ENCODE measurements around the gene RECQL5. TPM values are rescaled to one million over a fixed set of nuclear protein-coding genes. Genes with fewer than 3 reads are reported as not detected.

RECQL5 gene
- total RNA-seq, 6 experiments from 2014 or later = 18.7 to 22.6 (median 21.2) TPM

DNA sequence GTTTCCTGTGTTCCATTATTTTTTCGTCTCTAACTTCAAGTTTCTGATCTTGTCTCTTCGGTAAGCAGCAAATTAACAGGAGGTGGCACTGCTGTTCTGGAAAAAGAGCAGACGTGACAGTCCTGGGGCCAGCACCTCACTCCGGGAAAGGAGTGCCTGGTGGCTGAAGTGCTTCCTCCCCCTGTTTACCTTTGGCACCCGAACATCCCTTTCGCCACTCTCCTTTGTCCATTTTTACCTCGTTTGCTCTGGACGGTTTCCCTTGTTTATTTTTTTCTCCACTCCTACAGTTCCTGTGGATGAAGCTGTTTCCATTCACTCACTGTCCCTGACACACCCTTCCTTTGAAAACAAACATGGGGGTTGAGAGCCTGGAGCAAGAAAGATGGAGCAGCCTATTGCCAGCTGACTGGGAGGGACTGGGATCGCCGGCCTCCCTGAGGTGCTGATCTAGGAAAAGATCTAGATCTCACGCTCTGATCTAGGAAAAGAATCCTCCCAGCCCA lies 12.8 kb upstream of the RECQL5 start:
- Mint-ChIP-seq H3K27ac (peak overlapping the region; percentile 78), H3K27me3 (ENCODE audit: insufficient read depth) (no peaks in the 10 kb centered on the region; the same call in 1 of the 2 replicates), H3K9me3 (no peaks in the 10 kb centered on the region), H3K4me3 (peak overlapping the region; percentile 63), H3K36me3 (ENCODE audit: low read depth) (peaks cover 26% of the 10 kb centered on the region), H3K4me1 (ENCODE audit: low read depth) (peaks cover 78% of the 10 kb centered on the region)
- peak; percentile 52 for DNase-seq
- TF ChIP-seq, protein P1, sequence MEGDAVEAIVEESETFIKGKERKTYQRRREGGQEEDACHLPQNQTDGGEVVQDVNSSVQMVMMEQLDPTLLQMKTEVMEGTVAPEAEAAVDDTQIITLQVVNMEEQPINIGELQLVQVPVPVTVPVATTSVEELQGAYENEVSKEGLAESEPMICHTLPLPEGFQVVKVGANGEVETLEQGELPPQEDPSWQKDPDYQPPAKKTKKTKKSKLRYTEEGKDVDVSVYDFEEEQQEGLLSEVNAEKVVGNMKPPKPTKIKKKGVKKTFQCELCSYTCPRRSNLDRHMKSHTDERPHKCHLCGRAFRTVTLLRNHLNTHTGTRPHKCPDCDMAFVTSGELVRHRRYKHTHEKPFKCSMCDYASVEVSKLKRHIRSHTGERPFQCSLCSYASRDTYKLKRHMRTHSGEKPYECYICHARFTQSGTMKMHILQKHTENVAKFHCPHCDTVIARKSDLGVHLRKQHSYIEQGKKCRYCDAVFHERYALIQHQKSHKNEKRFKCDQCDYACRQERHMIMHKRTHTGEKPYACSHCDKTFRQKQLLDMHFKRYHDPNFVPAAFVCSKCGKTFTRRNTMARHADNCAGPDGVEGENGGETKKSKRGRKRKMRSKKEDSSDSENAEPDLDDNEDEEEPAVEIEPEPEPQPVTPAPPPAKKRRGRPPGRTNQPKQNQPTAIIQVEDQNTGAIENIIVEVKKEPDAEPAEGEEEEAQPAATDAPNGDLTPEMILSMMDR (IDR thresholded peaks at IDR 0.05) = peak; percentile 59; the same call in 1 of the 2 replicates

DNA sequence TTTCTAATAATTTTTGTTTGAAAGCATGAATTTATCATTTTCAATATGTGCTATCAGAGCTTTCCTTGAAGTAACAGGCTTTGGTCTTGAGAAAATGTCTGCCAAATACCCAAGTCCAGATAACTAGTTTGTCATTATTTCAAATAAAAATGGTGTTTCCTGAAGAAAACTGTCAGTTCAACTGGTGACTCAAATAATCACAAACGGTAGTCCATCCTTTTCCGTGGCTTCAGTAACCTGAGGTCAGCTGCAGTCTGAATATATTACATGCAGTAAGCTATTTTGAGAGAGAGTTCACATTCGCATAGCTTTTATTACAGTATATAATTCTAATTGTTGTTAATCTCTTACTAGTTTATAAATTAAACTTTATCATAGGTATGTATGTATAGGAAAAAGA lies 9.5 kb upstream of the RECQL5 start:
- TF ChIP-seq, protein P1 (IDR thresholded peaks at IDR 0.05) = no peak
- Mint-ChIP-seq H3K27ac (no peak overlapping the region), H3K36me3 (ENCODE audit: low read depth) (peaks cover 20% of the 10 kb centered on the region), H3K4me1 (ENCODE audit: low read depth) (peaks cover 71% of the 10 kb centered on the region), H3K4me3 (no peak overlapping the region), H3K9me3 (no peaks in the 10 kb centered on the region), H3K27me3 (ENCODE audit: insufficient read depth) (no peaks in the 10 kb centered on the region; the same call in none of the 2 replicates)
- DNase-seq = no peak

DNA sequence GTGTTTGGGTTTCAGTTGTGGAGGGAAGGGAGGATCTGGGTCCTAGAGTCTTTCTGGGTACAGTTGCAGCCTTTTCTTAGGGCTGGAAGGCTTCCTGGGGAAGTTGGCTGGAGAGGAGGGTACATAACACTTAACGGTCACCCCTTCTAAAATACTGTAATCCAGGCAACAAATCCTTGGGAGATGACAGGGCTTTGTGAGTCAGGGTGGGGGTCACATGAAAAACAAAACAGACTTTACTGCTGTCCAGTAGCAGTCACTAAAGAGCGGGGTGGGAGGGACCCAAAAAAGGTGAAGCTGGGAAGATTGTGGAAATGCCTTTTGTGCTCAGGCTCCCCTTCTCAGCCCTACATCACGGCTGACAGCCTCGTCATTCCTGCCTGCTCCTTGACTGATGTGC lies 6.5 kb upstream of the RECQL5 start:
- no peak overlapping the region for H3K4me3 Mint-ChIP-seq
- H3K9me3 Mint-ChIP-seq = no peaks in the 10 kb centered on the region
- peak overlapping the region; percentile 64 for H3K27ac Mint-ChIP-seq
- H3K4me1 Mint-ChIP-seq (ENCODE audit: low read depth) = peaks cover 55% of the 10 kb centered on the region
- peaks cover 17% of the 10 kb centered on the region for H3K36me3 Mint-ChIP-seq (ENCODE audit: low read depth)
- peak; percentile 50 for DNase-seq
- H3K27me3 Mint-ChIP-seq (ENCODE audit: insufficient read depth) = no peaks in the 10 kb centered on the region; the same call in 1 of the 2 replicates
- TF ChIP-seq, protein P1 (IDR thresholded peaks at IDR 0.05) = no peak

DNA sequence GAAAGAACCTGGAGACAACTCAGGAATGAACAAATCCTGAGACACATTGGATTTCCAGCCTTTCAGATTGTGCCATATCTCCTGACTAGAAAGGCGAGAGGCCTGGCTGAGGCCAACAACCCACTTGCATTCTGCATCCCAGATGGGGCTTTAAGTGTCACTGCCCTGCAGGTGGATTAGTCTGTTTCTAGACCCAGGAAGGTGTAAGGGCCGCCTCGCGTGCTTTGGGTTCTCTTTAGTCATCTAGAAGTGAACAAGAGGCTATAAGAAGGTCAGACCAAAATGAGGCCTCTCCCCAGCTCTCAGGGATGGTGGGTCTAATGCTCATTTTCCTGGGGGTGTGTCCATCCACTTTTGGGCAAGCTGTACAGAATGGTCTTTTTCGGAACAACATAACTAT lies 5.1 kb upstream of the RECQL5 start:
- no peak overlapping the region; the same call in 1 of the 2 replicates for H3K27ac Mint-ChIP-seq
- H3K36me3 Mint-ChIP-seq (ENCODE audit: low read depth) = peaks cover 15% of the 10 kb centered on the region
- H3K4me3 Mint-ChIP-seq = no peak overlapping the region
- TF ChIP-seq, protein P1 (IDR thresholded peaks at IDR 0.05) = no peak
- peaks cover 51% of the 10 kb centered on the region for H3K4me1 Mint-ChIP-seq (ENCODE audit: low read depth)
- H3K9me3 Mint-ChIP-seq = no peaks in the 10 kb centered on the region
- no peak for DNase-seq
- no peaks in the 10 kb centered on the region; the same call in 1 of the 2 replicates for H3K27me3 Mint-ChIP-seq (ENCODE audit: insufficient read depth)

DNA sequence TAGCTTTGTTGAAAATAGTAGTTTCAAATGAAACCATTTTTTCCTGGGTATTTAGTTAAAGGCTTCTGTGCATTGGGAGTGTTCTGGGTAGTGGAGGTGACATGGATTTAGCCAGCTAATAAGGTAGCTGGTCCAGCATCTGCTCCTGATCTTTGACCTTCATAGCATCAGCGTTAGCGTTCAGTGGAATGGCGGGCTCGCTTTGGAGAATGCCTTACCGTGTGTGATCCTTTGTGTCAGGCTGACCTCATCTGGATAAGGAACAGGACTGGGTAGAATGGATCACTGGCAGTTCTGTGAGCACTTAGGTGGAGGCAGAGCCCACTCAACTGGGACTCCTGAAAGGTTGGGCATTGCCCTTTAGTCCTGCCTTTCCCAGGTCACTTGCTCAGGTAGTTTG lies 3.9 kb upstream of the RECQL5 start:
- H3K4me3 Mint-ChIP-seq = no peak overlapping the region
- H3K9me3 Mint-ChIP-seq = no peaks in the 10 kb centered on the region
- H3K27ac Mint-ChIP-seq = peak overlapping the region; percentile 7; the same call in 1 of the 2 replicates
- no peaks in the 10 kb centered on the region; the same call in 1 of the 2 replicates for H3K27me3 Mint-ChIP-seq (ENCODE audit: insufficient read depth)
- peaks cover 15% of the 10 kb centered on the region for H3K36me3 Mint-ChIP-seq (ENCODE audit: low read depth)
- no peak for DNase-seq
- H3K4me1 Mint-ChIP-seq (ENCODE audit: low read depth) = peaks cover 43% of the 10 kb centered on the region
- TF ChIP-seq, protein P1 (IDR thresholded peaks at IDR 0.05) = no peak

All from HFFc6 (cell line).